GM12891 (cell line): ENCODE measurements around the gene TMEM167A.

ENCODE experiments used
- DNase-seq: peaks from one replicate; pipeline ENCODE4 v3.0.0; 2011; ENCODE audit warnings: low spot score; ENCODE audit not compliant: insufficient read length
- FAIRE-seq: peaks from 2 replicates; lab custom pipeline; 2011; peaks lifted over from hg19 to GRCh38; lab: Jason Lieb, UNC
- PAX5 ChIP-seq: IDR thresholded peaks from 2 replicates; pipeline ENCODE4 v1.6.1; 2011; ENCODE audit warnings: low read length, moderate library complexity, mild to moderate bottlenecking; ENCODE audit not compliant: insufficient read depth, severe bottlenecking
- POLR2A ChIP-seq: IDR thresholded peaks from 2 replicates; pipeline ENCODE4 v1.6.1; 2011; ENCODE audit warnings: low read depth, low read length, control low read depth
- POLR2AphosphoS5 ChIP-seq: IDR thresholded peaks from 2 replicates; pipeline ENCODE4 v1.6.1; 2011; ENCODE audit warnings: low read depth, low read length, control low read depth
- POU2F2 ChIP-seq: IDR thresholded peaks from 2 replicates; pipeline ENCODE4 v1.6.1; 2011; ENCODE audit warnings: low read depth, mild to moderate bottlenecking, control low read depth, low read length, moderate library complexity
- SPI1 ChIP-seq: IDR thresholded peaks from 2 replicates; pipeline ENCODE4 v1.6.1; 2011; ENCODE audit warnings: low read depth, low read length, control low read depth
- TAF1 ChIP-seq: IDR thresholded peaks from 2 replicates; pipeline ENCODE4 v1.6.1; 2011; ENCODE audit warnings: low read depth, low read length, control low read depth

Gene TMEM167A

DNA sequence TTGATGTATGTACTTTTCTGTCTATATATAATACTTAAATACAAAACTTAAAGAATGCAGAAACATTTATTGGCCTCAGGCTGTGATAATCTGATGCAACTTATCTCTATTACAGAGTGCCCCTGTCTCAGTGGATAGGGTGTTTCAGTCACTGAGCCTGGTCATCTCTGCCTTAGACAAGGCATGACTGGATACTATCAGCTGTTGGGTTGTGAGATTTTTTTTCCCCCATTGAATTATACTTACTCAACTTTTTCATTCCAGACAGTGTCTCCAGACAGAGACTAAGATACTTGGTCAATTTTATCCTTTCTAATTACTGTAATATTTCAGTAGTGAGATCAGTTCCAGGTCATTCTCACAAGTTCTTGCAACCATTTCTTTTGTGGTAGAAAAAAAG lies 26.8 kb upstream of the TMEM167A start:
- DNase-seq (no peak), FAIRE-seq (no peak)
- no peak for TF ChIP-seq SPI1
- TF ChIP-seq POU2F2 = no peak
- no peak for TF ChIP-seq TAF1
- TF ChIP-seq PAX5 = no peak
- no peak for TF ChIP-seq POLR2A

DNA sequence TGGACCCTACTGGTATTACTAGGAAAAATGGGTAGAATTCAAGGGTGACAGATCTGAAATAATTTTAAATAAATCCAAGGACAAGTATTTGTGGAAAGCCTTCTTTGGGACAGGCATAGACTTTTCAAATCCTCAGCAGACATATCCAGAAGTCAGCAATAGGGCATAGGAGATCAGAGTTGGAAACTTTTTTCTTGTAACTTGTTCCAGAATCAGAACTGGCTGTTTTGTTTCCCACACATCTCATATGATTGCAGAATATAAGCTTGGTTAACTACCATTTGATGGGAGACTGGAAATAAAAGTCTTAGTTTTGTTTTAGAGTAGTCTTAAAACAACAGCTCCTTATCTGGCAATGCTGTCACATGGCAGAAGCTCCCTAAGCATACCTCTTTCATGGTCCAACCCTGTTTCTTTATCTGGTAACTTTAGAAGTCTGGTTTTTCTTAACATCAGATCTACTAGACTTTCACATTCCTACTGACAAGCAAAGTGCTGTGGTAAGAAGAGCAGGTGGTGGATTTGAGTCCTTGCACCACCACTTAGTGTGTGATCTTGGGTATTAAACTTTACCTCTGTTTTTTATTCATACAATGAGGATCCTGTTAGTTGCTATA lies 25.3 kb upstream of the TMEM167A start:
- TF ChIP-seq POU2F2 = no peak
- TF ChIP-seq POLR2A = no peak
- no peak for TF ChIP-seq PAX5
- no peak for TF ChIP-seq SPI1
- no peak for TF ChIP-seq TAF1
- no peak for TF ChIP-seq POLR2AphosphoS5
- DNase-seq (no peak), FAIRE-seq (no peak)

DNA sequence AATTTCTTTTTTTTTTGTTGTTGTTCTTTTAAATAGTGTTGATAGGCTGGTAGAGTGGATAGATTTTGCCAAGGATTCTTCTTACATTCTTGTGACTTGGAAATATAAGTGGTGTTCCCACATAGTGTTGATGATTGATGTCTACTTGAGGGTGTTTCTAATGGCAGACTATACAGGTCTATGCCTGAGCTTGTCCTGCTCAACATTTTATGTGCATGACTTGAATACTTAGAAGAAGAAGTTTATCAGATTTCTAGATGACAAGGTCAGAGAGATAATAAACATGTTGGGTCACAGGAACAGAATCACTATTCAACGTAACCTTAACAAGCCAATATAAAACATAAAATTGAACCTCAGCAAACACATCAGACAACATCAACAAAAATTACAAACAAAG lies 24.3 kb upstream of the TMEM167A start:
- TF ChIP-seq POLR2A = no peak
- no peak for DNase-seq
- FAIRE-seq = no peak

DNA sequence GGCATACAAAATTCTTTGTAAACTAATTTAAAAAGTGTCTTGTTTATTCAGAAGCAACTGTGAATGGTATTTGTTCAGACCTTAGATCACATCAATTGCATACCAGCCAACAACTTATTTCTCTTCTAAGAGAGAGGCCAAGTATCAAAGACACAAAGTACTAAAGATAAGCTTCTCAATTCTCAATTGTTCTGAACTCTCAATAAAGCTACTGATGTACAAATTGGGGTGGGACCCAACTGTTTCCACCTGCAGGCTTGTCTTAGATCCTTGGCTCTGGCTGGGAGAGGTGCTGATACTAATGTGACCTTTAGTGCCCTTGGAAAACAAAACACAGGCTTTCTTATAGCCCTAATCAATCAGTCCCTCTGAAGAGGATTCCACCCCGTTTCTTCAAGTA lies 22.3 kb upstream of the TMEM167A start:
- no peak for DNase-seq
- FAIRE-seq = no peak
- no peak for TF ChIP-seq TAF1

DNA sequence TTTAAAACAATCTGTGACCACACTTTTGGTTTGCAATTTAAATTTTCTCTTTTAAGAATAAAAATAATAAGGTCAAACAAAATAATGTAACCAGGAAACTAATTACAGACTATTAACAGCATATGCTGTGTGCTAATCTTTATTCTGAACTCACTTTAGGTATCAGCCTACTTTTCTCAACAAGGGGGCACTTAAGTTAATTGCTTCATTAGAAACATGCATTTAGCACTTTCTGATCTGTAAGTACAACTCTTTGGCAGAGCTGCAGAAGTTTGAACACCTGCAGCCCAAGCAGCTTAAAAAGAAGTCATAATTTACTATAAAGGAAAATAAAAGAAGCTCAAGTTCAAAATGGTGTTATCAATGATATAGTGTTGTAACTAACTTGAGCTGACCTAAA lies 21.8 kb upstream of the TMEM167A start:
- DNase-seq (no peak), FAIRE-seq (no peak)
- no peak for TF ChIP-seq POLR2A
- TF ChIP-seq TAF1 = no peak
- TF ChIP-seq PAX5 = no peak
- no peak for TF ChIP-seq POU2F2
- TF ChIP-seq POLR2AphosphoS5 = no peak
- TF ChIP-seq SPI1 = no peak

DNA sequence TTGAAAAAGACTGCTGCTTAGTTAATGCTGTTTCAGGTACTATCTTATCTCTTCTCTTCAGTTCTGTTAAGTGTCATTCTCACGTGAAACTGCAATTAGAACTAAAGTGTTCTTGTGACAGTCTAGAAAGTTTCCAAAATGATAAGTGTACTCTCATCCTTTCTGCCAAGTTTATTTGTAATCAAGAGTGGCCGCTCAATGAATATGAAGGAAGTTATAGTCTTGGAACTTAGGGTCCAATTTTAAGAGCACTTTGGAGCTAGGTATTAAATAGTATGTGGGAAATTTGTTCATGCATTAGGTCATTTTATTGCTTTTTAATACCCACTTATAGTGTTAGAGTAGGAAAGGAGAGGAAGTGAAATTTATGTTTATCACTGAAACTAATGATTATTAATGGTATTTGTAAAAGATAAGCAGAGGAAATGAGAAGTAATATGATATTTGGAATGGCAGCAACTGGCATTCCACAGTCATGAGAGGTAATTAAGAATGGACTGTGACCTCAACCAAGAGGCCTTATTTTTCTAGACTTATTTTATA lies 20.6 kb upstream of the TMEM167A start:
- FAIRE-seq (no peak), DNase-seq (no peak)
- TF ChIP-seq TAF1 (no peak), POLR2A (no peak), SPI1 (no peak), POU2F2 (no peak), POLR2AphosphoS5 (no peak), PAX5 (no peak)

DNA sequence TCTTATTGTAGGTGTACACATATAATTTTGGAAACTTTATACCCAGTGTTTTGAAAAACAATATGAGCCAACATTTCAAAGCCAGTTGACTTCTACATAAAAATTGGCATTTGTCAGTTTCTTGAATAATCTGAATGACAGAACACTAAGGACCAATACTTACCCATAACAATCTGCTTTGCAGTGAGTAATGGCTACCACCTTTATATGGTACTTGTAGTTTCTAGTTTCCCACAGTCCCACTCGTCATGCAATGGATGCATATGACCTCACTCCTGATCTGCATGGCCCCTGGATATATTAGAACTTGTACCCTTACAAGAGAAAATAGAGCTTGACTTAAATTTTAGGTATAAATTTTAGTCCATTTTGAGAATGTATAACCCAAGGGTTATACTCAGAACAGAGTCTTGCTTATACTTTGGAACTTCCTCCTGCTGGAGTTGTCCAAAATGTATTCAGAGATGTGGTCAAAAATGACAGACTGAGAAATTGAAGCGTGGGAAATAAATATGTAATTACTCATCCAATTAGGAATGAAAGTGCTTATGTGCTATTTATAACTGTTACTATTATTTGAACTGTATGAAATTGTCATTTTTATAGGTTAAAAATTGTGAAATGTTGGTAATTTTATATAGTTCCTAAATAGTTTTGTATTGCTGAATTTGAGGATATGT lies 19.6 kb upstream of the TMEM167A start:
- FAIRE-seq = no peak
- DNase-seq = no peak
- TF ChIP-seq PAX5 (no peak), SPI1 (no peak), TAF1 (no peak), POLR2A (no peak), POLR2AphosphoS5 (no peak), POU2F2 (no peak)

DNA sequence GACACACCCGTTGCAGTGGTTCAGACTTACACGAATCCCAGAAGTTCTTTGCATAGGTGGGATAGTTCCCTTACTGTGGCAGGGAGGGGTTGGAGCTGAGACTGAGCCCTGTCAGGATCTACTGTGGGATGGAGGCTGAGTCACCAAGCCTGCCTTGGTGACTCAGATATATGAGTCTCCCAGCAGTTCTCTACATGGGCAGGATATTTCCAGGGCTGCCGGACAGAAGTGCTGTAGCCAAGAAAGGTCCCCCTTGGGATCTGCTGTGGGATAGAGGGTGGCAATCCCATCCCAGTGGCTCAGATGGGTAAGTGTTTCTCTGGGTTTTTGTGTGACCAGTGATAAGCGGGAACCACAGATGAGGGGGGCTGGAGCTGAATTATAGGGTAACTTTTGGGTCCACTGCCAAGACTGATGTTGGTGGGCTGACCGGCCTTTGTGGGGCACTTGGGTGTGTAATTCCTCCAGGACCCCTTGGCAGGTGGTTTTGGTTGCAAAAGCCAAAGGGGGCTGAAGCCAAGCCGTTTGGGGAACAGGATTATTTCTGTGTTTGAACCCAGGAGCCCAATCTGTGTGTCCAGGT lies 18.9 kb upstream of the TMEM167A start:
- DNase-seq = no peak
- FAIRE-seq = no peak
- no peak for TF ChIP-seq POLR2A
- TF ChIP-seq POLR2AphosphoS5 = no peak
- no peak for TF ChIP-seq TAF1
- TF ChIP-seq POU2F2 = no peak
- TF ChIP-seq SPI1 = no peak
- no peak for TF ChIP-seq PAX5

DNA sequence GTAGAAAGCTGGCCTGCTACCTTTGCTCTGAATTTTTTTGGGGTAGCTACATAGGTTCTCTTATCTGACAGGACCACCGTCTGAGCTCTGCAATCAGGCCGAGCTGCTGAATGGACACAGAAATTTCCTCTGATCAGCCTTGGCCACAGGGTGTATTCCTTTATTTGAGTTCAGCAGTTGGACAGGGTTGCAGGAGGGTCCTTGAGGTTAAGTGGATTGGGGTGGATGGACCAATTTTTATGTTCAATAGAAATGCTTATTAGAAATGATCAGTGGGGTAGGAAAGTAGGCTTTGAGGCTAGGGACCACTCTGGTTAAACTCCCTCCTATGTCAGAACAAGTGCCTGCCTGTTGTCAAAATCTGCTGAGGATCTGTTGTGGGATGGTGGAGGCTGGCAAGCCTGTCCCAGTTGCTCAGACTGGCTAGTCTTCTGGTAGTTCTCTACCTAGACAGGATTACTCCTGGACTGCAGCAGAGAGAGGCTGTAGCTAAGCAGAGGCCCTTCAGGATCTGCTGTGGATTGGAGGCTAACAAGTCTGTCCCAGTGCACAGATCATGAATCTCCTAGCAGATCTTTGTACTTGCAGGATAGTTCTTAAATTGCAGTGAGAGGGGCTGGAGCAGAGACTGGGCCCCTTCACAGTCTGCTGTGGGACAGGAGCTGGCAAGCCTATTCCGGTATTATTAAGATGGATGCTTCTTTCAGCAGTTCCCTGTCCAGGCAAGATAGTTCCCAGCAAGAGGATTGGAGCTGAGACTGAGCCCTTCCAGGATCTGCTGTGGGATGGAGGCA lies 18.2 kb upstream of the TMEM167A start:
- FAIRE-seq (no peak), DNase-seq (no peak)
- TF ChIP-seq PAX5 (no peak), POLR2A (no peak), TAF1 (no peak), POU2F2 (no peak), SPI1 (no peak), POLR2AphosphoS5 (no peak)

DNA sequence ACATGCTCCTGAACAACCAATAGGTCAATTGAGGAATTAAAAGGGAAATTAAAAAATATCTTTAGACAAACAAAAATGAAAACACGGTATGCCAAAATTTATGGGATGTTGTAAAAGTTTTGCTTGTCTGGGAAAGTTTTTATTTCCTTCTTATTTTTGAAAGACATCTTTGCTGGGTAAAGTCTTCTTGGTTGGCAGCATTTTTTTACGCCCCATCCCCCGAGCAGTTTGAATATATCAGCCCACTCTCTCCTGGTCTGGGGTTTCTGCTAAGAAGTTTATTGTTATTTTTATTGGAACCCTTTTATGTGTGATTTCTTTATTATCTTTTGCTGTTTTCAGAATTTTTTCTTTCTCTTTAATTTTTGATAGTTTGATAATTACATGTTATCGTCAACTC lies 16.5 kb upstream of the TMEM167A start:
- TF ChIP-seq POLR2AphosphoS5 = no peak
- no peak for TF ChIP-seq SPI1
- TF ChIP-seq TAF1 = no peak
- TF ChIP-seq PAX5 = no peak
- DNase-seq = no peak
- FAIRE-seq = no peak
